HS-5 (cell line): Measurements from ENCODE around the gene DHX15.

Experiments used
- DNase-seq: peaks from one replicate; pipeline ENCODE4 v3.0.0-alpha.2; 2012; ENCODE audit warnings: low read depth

DHX15 gene

DNA sequence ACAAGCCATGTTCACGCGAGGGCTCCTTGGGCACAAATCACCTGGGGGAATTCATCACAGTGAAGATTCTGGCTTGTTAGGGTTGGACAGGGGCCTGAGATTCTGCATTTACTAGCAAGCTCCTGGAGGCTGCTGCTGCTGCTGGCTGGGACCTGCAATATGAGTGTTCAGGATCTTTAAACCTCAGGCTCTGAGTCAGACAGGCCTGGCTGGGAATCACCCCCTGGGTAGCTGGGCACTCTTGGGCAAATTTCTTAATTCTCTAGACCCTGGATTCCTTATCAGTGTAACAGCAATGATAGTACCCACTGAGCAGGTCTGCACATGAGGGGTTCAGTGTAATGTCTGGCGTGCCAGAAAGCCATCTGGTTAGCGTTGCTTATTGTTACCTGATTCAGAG, 101.5 kb downstream of the DHX15 start:
- DNase-seq: no peak

DNA sequence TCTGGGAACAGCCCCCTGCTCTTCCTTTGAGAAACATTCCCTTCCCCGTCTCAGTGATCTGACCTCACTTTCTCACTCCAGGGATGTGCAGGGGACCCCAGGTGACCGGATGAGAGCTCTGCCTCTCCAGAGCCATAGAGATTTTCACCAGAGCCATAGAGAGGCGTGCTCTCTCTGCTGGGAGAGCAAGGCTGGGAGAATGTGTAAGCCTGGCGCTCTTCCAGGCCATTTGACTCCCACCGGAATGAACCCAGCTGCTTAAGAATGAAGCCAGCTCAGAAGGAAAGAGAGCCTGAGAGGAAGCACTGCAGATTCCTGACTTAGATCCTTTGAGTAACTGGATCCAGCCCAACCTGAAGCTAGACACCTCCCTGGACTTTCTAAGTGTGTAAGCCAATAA, 106.4 kb downstream of the DHX15 start:
- no peak for DNase-seq
